Glomerular visceral epithelial cell (primary cell): ENCODE data around the gene ITGA1.
A peak's percentile ranks its signal among the peaks of the same experiment; 100 is the strongest.

Experiments used
- DNase-seq: peaks from one replicate; pipeline ENCODE4 v3.0.0-alpha.2; 2016; ENCODE audit errors: extremely low spot score

ITGA1 gene

GRCh38 chr5:52994266-52994665 is 206.6 kb downstream of the ITGA1 start:
- DNase-seq = no peak

GRCh38 chr5:52995095-52995494 is 207.4 kb downstream of the ITGA1 start:
- DNase-seq = no peak

GRCh38 chr5:52995914-52996313 is 208.2 kb downstream of the ITGA1 start:
- DNase-seq = no peak

GRCh38 chr5:52996979-52997378 is 209.3 kb downstream of the ITGA1 start:
- DNase-seq = no peak

- peak; percentile 32 for DNase-seq
Observed at GRCh38 chr5:52997424-52997823, 209.7 kb downstream of the ITGA1 start.

- DNase-seq = no peak
Observed at GRCh38 chr5:52998552-52999313, 211.0 kb downstream of the ITGA1 start.

- DNase-seq = peak; percentile 18
Observed at GRCh38 chr5:52999344-52999949, 211.7 kb downstream of the ITGA1 start.

- DNase-seq = no peak
Observed at GRCh38 chr5:53001541-53001940, 213.8 kb downstream of the ITGA1 start.

GRCh38 chr5:53002491-53002890 is 214.8 kb downstream of the ITGA1 start:
- no peak for DNase-seq

- DNase-seq = no peak
Observed at GRCh38 chr5:53003144-53003543, 215.4 kb downstream of the ITGA1 start.

GRCh38 chr5:53006911-53007890 is 219.5 kb downstream of the ITGA1 start:
- no peak for DNase-seq

- DNase-seq = peak; percentile 24
Observed at GRCh38 chr5:53008751-53009150, 221.0 kb downstream of the ITGA1 start.
